Small intestine (tissue), 7 donors: Measurements from ENCODE around the gene TMEM38A. TPM values are rescaled to one million over a fixed set of nuclear protein-coding genes. Genes with fewer than 3 reads are reported as not detected.
"Not testable (repeated sequence)": the region's sequence is repeated elsewhere in the genome, so short reads cannot be mapped to it uniquely, and the experiment has no call there.

Source experiments
- DNase-seq, 2 donors: peaks; one replicate each; pipeline versions ENCODE4 v3.0.0 to v3.0.0-alpha.2; 2013
- FAIRE-seq: peaks from 2 replicates; lab custom pipeline; 2012; peaks lifted over from hg19 to GRCh38; lab: Jason Lieb, UNC
- H3K27ac ChIP-seq, 3 donors: one replicate each; pipeline ENCODE4 v1.5.1; 2013; ENCODE audit warnings: low read length in 2 of 3, mild to moderate bottlenecking in 2 of 3, control low read depth in 1 of 3, inconsistent platforms in 1 of 3, low read depth in 1 of 3, moderate library complexity in 1 of 3
- H3K27me3 ChIP-seq, 3 donors: one replicate each; pipeline ENCODE4 v1.6.1; 2013; ENCODE audit warnings: low read length in 3 of 3, inconsistent platforms in 1 of 3; ENCODE audit not compliant: control insufficient read depth in 3 of 3, insufficient read depth in 3 of 3
- H3K36me3 ChIP-seq, 3 donors: one replicate each; pipeline ENCODE4 v1.6.1; 2013; ENCODE audit warnings: low read length in 3 of 3, inconsistent platforms in 1 of 3, low read depth in 1 of 3, mild to moderate bottlenecking in 1 of 3, moderate library complexity in 1 of 3; ENCODE audit not compliant: control insufficient read depth in 3 of 3, insufficient read depth in 2 of 3
- H3K4me1 ChIP-seq, 3 donors: one replicate each; pipeline ENCODE4 v1.6.1; 2013; ENCODE audit warnings: low read length in 2 of 3, inconsistent platforms in 1 of 3, low read depth in 1 of 3, mild to moderate bottlenecking in 1 of 3, moderate library complexity in 1 of 3; ENCODE audit not compliant: control insufficient read depth in 3 of 3, insufficient read depth in 2 of 3
- H3K4me3 ChIP-seq, 3 donors: one replicate each; pipeline ENCODE4 v1.5.1; 2013; ENCODE audit warnings: low read length in 3 of 3, control low read depth in 1 of 3, inconsistent platforms in 1 of 3, low read depth in 1 of 3, mild to moderate bottlenecking in 1 of 3, moderate library complexity in 1 of 3
- H3K9me3 ChIP-seq, 2 donors: one replicate each; pipeline ENCODE4 v1.6.1; 2013; ENCODE audit warnings: low read depth in 1 of 2, low read length in 1 of 2; ENCODE audit not compliant: control insufficient read depth in 2 of 2, insufficient read depth in 1 of 2
- WGBS, 3 donors: extraction: QIAGEN DNeasy Blood & Tissue Kit; methylation state at CpG; one replicate each; pipeline ENCODE4 v1.1.7; 2013; 5-methylcytosine and 5-hydroxymethylcytosine counted together
- polyA plus RNA-seq, 4 donors: library from polyadenylated mRNA; stranded (reverse) in 3 of 4; unstranded in 1 of 4; fragments of 200-250 nt in 3 of 4; fragments of 120-200 nt in 1 of 4; gene quantifications; one replicate each; pipeline versions ENCODE4 v1.2.1 to v1.2.3, GENCODE V29; 2013
- donor health status: healthy with polysubstance abuse.
- donor health status: control.
- donor health status: control.
- donor health status: Bipolar disorder and iron deficiency.
- donor health status: healthy.

The TMEM38A gene
- polyA plus RNA-seq, 4 donors: 2.1 to 3.6 (median 3.1) TPM

DNA sequence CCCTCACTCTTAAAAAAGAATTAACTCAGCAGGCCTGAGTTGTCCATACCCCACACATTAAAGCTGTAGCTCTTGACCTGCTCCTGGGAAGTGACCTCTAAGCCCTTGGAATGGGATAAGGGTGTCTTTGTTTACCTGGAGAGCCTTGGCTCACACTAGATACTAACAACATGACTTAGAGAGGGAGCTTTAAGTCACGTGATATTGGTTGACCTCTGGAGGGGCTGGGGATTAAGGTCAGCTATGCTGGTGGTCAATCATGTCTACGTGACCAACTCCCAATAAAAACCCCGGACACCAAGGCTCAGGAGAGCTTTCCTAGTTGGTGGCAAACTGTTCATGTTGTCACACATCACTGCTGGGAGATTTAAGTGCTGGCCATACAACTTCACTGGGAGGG is 61.7 kb downstream of the TMEM38A start:
- WGBS, 3 donors: 74 to 81% (median 77%) methylated on average over 3 of the region's 3 CpGs
- Histone ChIP-seq H3K36me3 (no peaks in the 10 kb centered on the region), H3K27me3 (no peaks in the 10 kb centered on the region), H3K4me1 (no peaks in the 10 kb centered on the region), H3K4me3 (no peak overlapping the region), H3K27ac (no peak overlapping the region), H3K9me3 (peaks cover 0 to 6% of the 10 kb centered on the region in 2 donors)
- FAIRE-seq: no peak
- DNase-seq: no peak

DNA sequence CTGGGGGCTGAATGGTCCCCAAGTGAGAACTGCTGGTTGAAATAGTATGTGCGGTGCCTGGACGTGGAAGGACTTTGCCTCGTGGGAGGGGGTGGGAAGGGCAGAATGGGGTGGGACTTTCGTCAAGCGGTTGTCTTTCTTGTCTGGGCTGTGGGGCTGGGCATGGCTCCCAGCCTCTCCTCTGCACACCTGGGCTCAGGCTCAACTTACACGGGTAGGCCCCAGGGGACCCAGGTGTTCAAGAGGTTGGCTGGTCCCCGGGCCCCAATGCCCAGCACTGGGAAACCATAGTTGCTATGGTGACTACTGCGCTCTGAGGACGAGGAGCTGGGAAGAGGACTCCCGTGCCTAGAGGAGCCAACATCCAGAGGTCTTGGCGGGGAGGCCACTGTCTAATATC is 66.0 kb downstream of the TMEM38A start:
- H3K4me3 ChIP-seq: no peak overlapping the region
- 24 to 68% (median 55%) methylated on average over 11 of the region's 11 CpGs for WGBS, 3 donors
- no peak overlapping the region for H3K27ac ChIP-seq
- FAIRE-seq (no peak), DNase-seq (no peak)
- H3K27me3 ChIP-seq: no peaks in the 10 kb centered on the region
- peaks cover 0 to 6% of the 10 kb centered on the region in 2 donors for H3K9me3 ChIP-seq
- H3K36me3 ChIP-seq: no peaks in the 10 kb centered on the region
- H3K4me1 ChIP-seq: no peaks in the 10 kb centered on the region

DNA sequence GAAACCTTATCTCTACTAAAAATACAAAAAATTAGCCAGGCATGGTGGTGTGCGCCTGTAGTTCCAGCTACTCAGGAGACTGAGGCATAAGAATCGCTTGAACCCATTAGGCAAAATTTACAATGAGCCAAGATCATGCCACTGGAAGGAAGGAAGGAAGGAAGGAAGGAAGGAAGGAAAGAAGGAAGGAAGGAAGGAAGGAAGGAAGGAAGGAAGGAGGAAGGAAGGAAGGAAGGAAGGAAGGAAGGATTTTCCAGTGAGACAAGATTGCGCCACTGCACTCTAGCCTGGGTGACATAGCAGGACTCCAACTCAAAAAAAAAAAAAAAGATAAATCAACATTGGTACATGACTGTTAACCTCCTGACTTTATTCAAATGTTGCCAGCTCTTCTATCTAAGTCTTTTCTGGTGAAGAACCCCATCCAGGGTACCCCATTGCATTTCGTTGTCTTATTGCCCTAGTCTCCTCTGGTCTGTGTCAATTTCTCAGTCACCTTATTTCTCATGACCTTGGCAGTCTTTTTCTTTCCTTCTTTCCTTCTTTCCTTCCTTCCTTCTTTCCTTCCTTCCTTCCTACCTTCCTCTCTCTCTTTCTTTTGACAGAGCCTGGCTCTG is 74.8 kb downstream of the TMEM38A start:
- 84 to 88% (median 88%) methylated on average over 4 of the region's 4 CpGs for WGBS, 3 donors
- H3K27me3 ChIP-seq, DNase-seq, H3K9me3 ChIP-seq, H3K36me3 ChIP-seq, H3K4me3 ChIP-seq, H3K27ac ChIP-seq, FAIRE-seq, H3K4me1 ChIP-seq: not testable (repeated sequence)

DNA sequence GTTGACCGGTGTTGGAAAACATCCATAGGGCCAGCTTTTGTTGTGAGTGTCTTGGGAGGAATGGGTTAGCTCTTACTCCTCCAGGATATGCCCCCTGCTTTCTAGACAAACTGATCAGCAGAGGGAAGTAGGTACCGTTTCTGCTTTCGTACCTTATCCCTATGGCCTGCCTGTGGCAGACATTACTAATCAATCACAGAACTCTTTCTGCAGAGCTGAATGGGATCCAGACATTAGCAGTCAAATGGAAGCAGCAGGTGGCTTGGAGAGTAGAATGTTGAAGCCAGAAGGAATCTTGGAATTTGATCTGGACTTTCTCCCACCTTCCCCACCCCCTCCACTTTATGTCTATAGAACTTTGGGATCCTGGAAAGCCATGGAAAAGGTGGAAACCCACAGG is 75.8 kb downstream of the TMEM38A start:
- no peak overlapping the region for H3K4me3 ChIP-seq
- H3K27me3 ChIP-seq: no peaks in the 10 kb centered on the region
- WGBS, 3 donors: 61 to 73% (median 65%) methylated on average over 3 of the region's 3 CpGs
- no peak for DNase-seq
- FAIRE-seq: no peak
- H3K27ac ChIP-seq: no peak overlapping the region
- H3K9me3 ChIP-seq: peaks cover 0 to 4% of the 10 kb centered on the region in 2 donors
- no peaks in the 10 kb centered on the region for H3K4me1 ChIP-seq
- H3K36me3 ChIP-seq: no peaks in the 10 kb centered on the region

DNA sequence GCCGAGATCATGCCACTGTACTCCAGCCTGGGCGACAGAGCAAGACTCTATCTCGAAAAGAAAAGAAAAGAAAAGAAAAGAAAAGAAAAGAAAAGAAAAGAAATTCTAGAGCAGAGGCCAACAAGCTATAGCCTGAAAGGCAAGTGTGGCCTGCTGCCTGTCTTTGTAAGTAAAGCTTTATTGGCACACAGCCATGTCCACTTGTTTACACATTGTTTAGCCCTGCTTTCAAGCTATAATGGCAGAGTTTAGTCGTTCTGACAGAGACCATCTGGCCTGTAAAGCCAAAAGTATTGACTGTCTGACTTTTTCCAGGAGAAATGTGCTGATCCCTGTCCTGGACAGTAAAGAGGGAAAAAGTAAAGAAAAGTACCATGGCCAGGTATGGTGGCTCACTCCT is 77.0 kb downstream of the TMEM38A start:
- H3K9me3 ChIP-seq: peaks cover 0 to 4% of the 10 kb centered on the region in 2 donors
- H3K27ac ChIP-seq: no peak overlapping the region
- no peaks in the 10 kb centered on the region for H3K27me3 ChIP-seq
- FAIRE-seq (no peak), DNase-seq (peak; percentile 9 to 26)
- H3K4me1 ChIP-seq: no peaks in the 10 kb centered on the region
- no peaks in the 10 kb centered on the region for H3K36me3 ChIP-seq
- WGBS, 3 donors: 54 to 67% (median 65%) methylated on average over 3 to 4 of the region's 4 CpGs
- H3K4me3 ChIP-seq: no peak overlapping the region

DNA sequence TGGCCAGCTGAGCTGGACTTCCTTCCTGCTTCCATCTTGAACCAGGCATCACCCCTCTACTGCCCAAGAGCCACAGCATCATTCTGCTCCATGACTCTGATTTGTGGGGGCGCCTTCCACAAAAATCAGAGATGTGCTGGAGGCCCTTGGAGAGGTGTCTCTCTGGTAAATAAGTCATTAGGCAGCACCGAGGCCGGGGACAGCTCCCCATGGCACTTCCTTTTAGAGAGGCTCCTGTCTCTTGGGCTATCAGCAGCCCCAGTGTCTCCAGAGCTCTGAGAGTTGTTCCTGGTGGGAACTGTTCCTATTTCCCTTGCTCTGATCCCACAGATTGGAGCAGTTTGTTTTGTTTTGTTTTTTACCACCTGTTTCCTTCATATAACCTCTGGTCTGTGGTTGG is 78.6 kb downstream of the TMEM38A start:
- H3K4me3 ChIP-seq: no peak overlapping the region

More for the DNA sequence above, 78.6 kb downstream of the TMEM38A start:
- FAIRE-seq: no peak
- 43 to 48% (median 48%) methylated on average over 3 of the region's 3 CpGs for WGBS, 3 donors
- DNase-seq: no peak
- no peaks in the 10 kb centered on the region for H3K4me1 ChIP-seq
- H3K27ac ChIP-seq: no peak overlapping the region
- peaks cover 0 to 4% of the 10 kb centered on the region in 2 donors for H3K9me3 ChIP-seq
- no peaks in the 10 kb centered on the region for H3K27me3 ChIP-seq
- no peaks in the 10 kb centered on the region for H3K36me3 ChIP-seq

Other genes with a start within 250 kb of the TMEM38A start
- gene EPS15L1, start 189.2 kb upstream of the TMEM38A start, polyA plus RNA-seq: 10 to 100 TPM; 14.3 to 19.0 (median 15.5) TPM
- gene CALR3, start 165.0 kb upstream of the TMEM38A start, polyA plus RNA-seq: not detected
- 1 to 10 TPM in 3 of 4 donors, under 1 TPM in 1; 0.67 to 3.7 (median 2.2) TPM for gene C19orf44, start 164.7 kb upstream of the TMEM38A start, polyA plus RNA-seq
- 10 to 100 TPM in 2 of 4 donors, 1 to 10 TPM in 2; 9.8 to 43.9 (median 17.7) TPM for gene CHERP, start 118.7 kb upstream of the TMEM38A start, polyA plus RNA-seq
- gene SLC35E1, start 88.7 kb upstream of the TMEM38A start, polyA plus RNA-seq: 10 to 100 TPM; 14.5 to 34.3 (median 18.7) TPM
- gene MED26, start 32.9 kb upstream of the TMEM38A start, polyA plus RNA-seq: 1 to 10 TPM; 4.6 to 7.9 (median 5.4) TPM
- 10 to 100 TPM; 59.9 to 95.7 (median 75.8) TPM for gene SMIM7, start 995 bp upstream of the TMEM38A start, polyA plus RNA-seq
- under 1 TPM in 2 of 4 donors, not detected in 2; 0.01 to 0.09 TPM for gene NWD1, start 58.7 kb downstream of the TMEM38A start, polyA plus RNA-seq
- 10 to 100 TPM in 3 of 4 donors, 1 to 10 TPM in 1; 9.7 to 38.1 (median 15.4) TPM for gene SIN3B, start 168.3 kb downstream of the TMEM38A start, polyA plus RNA-seq
- 10 to 100 TPM in 1 of 4 donors, 1 to 10 TPM in 1, under 1 TPM in 2; 0.45 to 13.4 (median 1.5) TPM for gene F2RL3, start 227.9 kb downstream of the TMEM38A start, polyA plus RNA-seq